OCI-LY7 (cell line): ENCODE data around the gene ROBO2. TPM values are rescaled to one million over a fixed set of nuclear protein-coding genes. Genes with fewer than 3 reads are reported as not detected.

Experiments
- BruUV-seq: library from RNA; stranded (reverse); fragments of 400-500 nt; replicated peaks from 2 replicates; lab custom pipeline; 2021; lab: Mats Ljungman, UMichigan
- CTCF ChIA-PET: fragments of 300-600 bp; sonication (Branson Sonifier 250); formaldehyde crosslinking; loops from one replicate; lab custom pipeline; 2022; ENCODE audit warnings: antibody characterized with exemption; ENCODE audit not compliant: unreplicated experiment; lab: Charles Lee
- POLR2A ChIA-PET: fragments of 300-600 bp; sonication (Branson Sonifier 250); formaldehyde crosslinking; loops from one replicate; lab custom pipeline; 2022; ENCODE audit warnings: antibody characterized with exemption; lab: Charles Lee
- DNase-seq: peaks from one replicate; pipeline ENCODE4 v3.0.0-alpha.2; 2015; ENCODE audit warnings: low spot score
- H2AFZ ChIP-seq: fragments of 200-600 bp; sonication (generic), shearing (Covaris generic); 2 replicates; pipeline ENCODE4 v1.6.1; 2014; ENCODE audit warnings: mild to moderate bottlenecking, antibody characterized with exemption, low read length, moderate library complexity
- H3K27ac ChIP-seq: fragments of 200-600 bp; sonication (generic); 2 replicates; pipeline ENCODE4 v1.5.1; 2014; ENCODE audit warnings: mixed run types, low read depth, mild to moderate bottlenecking, moderate library complexity, low read length, inconsistent platforms; ENCODE audit not compliant: poor library complexity, severe bottlenecking
- H3K36me3 ChIP-seq: fragments of 200-600 bp; sonication (generic); 2 replicates; pipeline ENCODE4 v1.6.1; 2014; ENCODE audit warnings: mild to moderate bottlenecking, antibody characterized with exemption, low read length, moderate library complexity, mixed read lengths; ENCODE audit not compliant: insufficient read depth
- H3K4me1 ChIP-seq: fragments of 200-600 bp; sonication (generic); 2 replicates; pipeline ENCODE4 v1.5.1; 2014; ENCODE audit warnings: mild to moderate bottlenecking, low read length; ENCODE audit not compliant: insufficient read depth, poor library complexity, severe bottlenecking
- H3K4me2 ChIP-seq: fragments of 200-600 bp; sonication (generic); 2 replicates; pipeline ENCODE4 v1.6.1; 2014; ENCODE audit warnings: mild to moderate bottlenecking, low read length
- H3K4me3 ChIP-seq: fragments of 200-600 bp; sonication (generic); 2 replicates; pipeline ENCODE4 v1.5.1; 2014; ENCODE audit warnings: mild to moderate bottlenecking, low read depth, low read length; ENCODE audit not compliant: poor library complexity, severe bottlenecking
- H3K79me2 ChIP-seq: fragments of 200-600 bp; sonication (generic); 2 replicates; pipeline ENCODE4 v1.6.1; 2016; ENCODE audit warnings: low read depth, mild to moderate bottlenecking, low read length, moderate library complexity, mixed read lengths; ENCODE audit not compliant: insufficient read depth
- H3K9me2 ChIP-seq: fragments of 200-600 bp; sonication (generic); 2 replicates; pipeline ENCODE4 v1.6.1; 2016; ENCODE audit warnings: mild to moderate bottlenecking, low read length, mixed read lengths; ENCODE audit not compliant: insufficient read depth
- H3K9me3 ChIP-seq: fragments of 200-600 bp; sonication (generic); 2 replicates; pipeline ENCODE4 v1.6.1; 2014; ENCODE audit warnings: mild to moderate bottlenecking, mixed run types, low read length, mixed read lengths
- H4K20me1 ChIP-seq: fragments of 200-600 bp; sonication (generic); 2 replicates; pipeline ENCODE4 v1.6.1; 2014; ENCODE audit warnings: mild to moderate bottlenecking, antibody characterized with exemption, low read length, moderate library complexity, mixed read lengths; ENCODE audit not compliant: insufficient read depth
- EZH2phosphoT487 ChIP-seq: fragments of 200-600 bp; sonication (generic); IDR thresholded peaks from 2 replicates; pipeline ENCODE4 v1.6.1; 2018; ENCODE audit warnings: low read depth, borderline replicate concordance, mild to moderate bottlenecking, mixed run types, antibody characterized with exemption, low read length, moderate library complexity, mixed read lengths
- intact Hi-C: fragments of 100-400 bp; cut with micrococcal nuclease; formaldehyde crosslinking; loops from one replicate; pipeline ENCODE4 v1.10.0; 2022; ENCODE audit not compliant: unreplicated experiment
- total RNA-seq, 2 experiments: library from RNA; depleted of rRNA in 1 of 2; stranded (reverse); fragments of >200 nt in 1 of 2; shearing (Covaris generic) in 1 of 2; gene quantifications; 2 replicates each; pipeline ENCODE4 v1.2.3, GENCODE V29; 2014 to 2022
- TF ChIP-seq, protein P1 (sequence below): fragments of 200-600 bp; sonication (generic); conservative IDR thresholded peaks from 2 replicates; pipeline ENCODE4 v1.5.1; 2014; ENCODE audit warnings: mild to moderate bottlenecking, antibody characterized with exemption, low read length, moderate library complexity, mixed read lengths

The ROBO2 gene
- total RNA-seq, 2 experiments from 2014 or later: 0.06 to 4.8 TPM

DNA sequence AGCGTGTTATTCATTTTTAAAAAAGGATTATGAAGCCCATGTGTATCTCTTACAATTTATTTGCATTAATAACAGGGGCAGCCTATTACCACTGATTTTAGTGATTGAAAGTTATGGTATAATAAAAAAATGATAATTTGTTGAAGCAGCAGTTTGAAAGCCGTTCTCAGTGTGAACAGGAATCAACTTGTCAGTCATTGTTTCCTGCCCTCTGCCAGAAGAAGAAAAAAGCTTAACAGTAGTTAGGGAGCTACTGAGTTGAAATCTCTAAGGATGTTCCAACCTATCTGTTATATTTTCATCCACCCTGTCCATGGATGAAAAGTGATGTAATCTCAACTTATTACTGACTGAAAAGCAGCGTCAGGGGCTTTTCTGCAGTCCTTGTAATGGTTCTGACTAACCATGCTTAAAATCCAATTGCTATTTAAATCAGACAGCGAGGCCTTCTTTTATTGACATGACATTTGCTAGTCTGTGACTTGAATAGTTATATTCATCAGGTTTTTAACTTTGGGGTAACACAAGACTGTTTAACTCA is 486.7 kb downstream of the ROBO2 start:
- POLR2A ChIA-PET: interaction anchor here (1.2 kb wide), 1 partner anchor 11 kb away, joined by 4 read pairs; no protein-coding TSS in a partner anchor
- no peaks in the 10 kb centered on the region for H3K9me2 ChIP-seq

DNA sequence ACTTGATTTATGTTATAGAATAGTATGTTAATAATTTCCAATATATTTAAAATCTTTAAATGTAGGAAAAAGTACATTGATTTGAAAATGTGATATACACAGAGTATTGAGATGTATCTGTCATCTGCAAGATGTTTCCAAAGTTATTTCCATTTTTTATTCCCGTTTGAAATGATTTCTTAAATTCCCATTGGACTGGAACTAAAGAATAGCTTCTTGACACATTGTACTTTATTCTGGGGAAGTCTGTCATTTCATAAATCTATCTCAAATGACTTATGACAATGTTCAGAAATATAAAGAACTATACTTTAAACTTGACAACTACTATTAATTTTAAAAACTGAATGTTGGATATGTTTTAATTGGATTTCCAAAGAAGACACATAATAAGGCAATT is 489.6 kb downstream of the ROBO2 start:
- no peaks in the 10 kb centered on the region for H3K4me1 ChIP-seq
- DNase-seq: no peak
- CTCF ChIA-PET: no interaction called here
- no peaks in the 10 kb centered on the region for H3K9me2 ChIP-seq
- H3K4me3 ChIP-seq: no peak overlapping the region
- TF ChIP-seq, protein P1, sequence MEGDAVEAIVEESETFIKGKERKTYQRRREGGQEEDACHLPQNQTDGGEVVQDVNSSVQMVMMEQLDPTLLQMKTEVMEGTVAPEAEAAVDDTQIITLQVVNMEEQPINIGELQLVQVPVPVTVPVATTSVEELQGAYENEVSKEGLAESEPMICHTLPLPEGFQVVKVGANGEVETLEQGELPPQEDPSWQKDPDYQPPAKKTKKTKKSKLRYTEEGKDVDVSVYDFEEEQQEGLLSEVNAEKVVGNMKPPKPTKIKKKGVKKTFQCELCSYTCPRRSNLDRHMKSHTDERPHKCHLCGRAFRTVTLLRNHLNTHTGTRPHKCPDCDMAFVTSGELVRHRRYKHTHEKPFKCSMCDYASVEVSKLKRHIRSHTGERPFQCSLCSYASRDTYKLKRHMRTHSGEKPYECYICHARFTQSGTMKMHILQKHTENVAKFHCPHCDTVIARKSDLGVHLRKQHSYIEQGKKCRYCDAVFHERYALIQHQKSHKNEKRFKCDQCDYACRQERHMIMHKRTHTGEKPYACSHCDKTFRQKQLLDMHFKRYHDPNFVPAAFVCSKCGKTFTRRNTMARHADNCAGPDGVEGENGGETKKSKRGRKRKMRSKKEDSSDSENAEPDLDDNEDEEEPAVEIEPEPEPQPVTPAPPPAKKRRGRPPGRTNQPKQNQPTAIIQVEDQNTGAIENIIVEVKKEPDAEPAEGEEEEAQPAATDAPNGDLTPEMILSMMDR: no peak
- no peak for TF ChIP-seq EZH2phosphoT487
- no peak overlapping the region for H3K27ac ChIP-seq
- intact Hi-C loops: no loop called here
- H4K20me1 ChIP-seq: no peaks in the 10 kb centered on the region
- H3K36me3 ChIP-seq: no peaks in the 10 kb centered on the region
- no peaks in the 10 kb centered on the region for H3K79me2 ChIP-seq
- H3K9me3 ChIP-seq: no peaks in the 10 kb centered on the region
- POLR2A ChIA-PET: interaction anchor here (0.7 kb wide), 1 partner anchor 146 kb away, joined by 3 read pairs; no protein-coding TSS in a partner anchor
- no peak overlapping the region for H3K4me2 ChIP-seq
- H2AFZ ChIP-seq: no peak overlapping the region
- BruUV-seq: no TSS peak

More for the DNA sequence above, 486.7 kb downstream of the ROBO2 start:
- Histone ChIP-seq H3K9me3 (no peaks in the 10 kb centered on the region), H3K4me1 (no peaks in the 10 kb centered on the region), H3K79me2 (no peaks in the 10 kb centered on the region), H3K27ac (no peak overlapping the region), H3K36me3 (no peaks in the 10 kb centered on the region), H3K4me2 (no peak overlapping the region), H2AFZ (no peak overlapping the region), H4K20me1 (no peaks in the 10 kb centered on the region), H3K4me3 (no peak overlapping the region)
- TF ChIP-seq EZH2phosphoT487: no peak
- TF ChIP-seq, protein P1: no peak
- DNase-seq: no peak
- BruUV-seq: no TSS peak
- intact Hi-C loops: no loop called here
- CTCF ChIA-PET: no interaction called here

DNA sequence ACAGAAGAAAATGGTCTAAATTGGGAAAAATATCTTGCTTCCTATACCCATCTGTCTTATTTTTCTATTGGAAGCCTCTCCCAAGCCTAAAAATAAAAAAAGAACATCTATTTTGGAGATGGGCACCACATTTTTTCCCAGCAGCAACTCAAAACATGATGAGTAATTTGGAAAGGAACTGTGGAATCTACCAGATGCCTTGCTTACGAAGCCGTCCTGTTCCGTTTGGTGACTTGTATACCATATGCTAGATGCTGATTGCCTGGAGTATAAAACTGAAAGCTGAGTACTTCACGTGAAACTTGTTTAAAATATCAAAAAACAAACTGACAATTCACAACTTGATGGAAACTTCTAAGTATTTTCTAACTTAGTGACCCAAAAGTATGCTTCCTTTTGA is 491.0 kb downstream of the ROBO2 start:
- no peak for DNase-seq
- Histone ChIP-seq H3K9me3 (no peaks in the 10 kb centered on the region), H2AFZ (no peak overlapping the region), H4K20me1 (no peaks in the 10 kb centered on the region), H3K36me3 (no peaks in the 10 kb centered on the region), H3K4me2 (no peak overlapping the region), H3K27ac (no peak overlapping the region), H3K4me1 (no peaks in the 10 kb centered on the region), H3K9me2 (no peaks in the 10 kb centered on the region), H3K4me3 (no peak overlapping the region), H3K79me2 (no peaks in the 10 kb centered on the region)
- TF ChIP-seq EZH2phosphoT487: no peak
- TF ChIP-seq, protein P1: no peak
- ChIA-PET POLR2A (no interaction called here), CTCF (no interaction called here)
- no TSS peak for BruUV-seq
- intact Hi-C loops: no loop called here
